ENCODE measurements around the gene A2ML1.
"Not testable (repeated sequence)": the region's sequence is repeated elsewhere in the genome, so short reads cannot be mapped to it uniquely, and the experiment has no call there.

The A2ML1 gene

DNA sequence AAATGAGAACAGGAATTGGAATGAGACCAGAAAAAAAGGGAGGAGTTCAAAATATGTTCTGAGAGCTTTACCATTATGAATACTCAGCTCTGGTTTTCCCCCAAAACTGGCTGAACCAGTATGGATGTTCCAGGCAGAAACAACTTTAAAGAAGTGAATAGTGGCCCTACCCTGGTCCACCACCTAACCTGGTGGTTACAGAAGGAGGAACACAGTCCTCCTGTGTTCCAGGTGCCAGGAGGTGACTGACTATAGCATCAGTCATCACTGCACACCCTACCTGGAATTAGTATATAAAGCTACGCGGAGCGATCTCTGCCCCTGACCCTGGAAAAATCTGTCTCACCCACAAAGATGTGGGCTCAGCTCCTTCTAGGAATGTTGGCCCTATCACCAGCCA is at the start of gene A2ML1:
TSS of gene A2ML1 (plus strand) at position 324 of the 400 bp plus-strand sequence. CDS start at position 355, 31 bp downstream.
- DNase-seq (ENCODE audit: low read depth) = no peak

DNA sequence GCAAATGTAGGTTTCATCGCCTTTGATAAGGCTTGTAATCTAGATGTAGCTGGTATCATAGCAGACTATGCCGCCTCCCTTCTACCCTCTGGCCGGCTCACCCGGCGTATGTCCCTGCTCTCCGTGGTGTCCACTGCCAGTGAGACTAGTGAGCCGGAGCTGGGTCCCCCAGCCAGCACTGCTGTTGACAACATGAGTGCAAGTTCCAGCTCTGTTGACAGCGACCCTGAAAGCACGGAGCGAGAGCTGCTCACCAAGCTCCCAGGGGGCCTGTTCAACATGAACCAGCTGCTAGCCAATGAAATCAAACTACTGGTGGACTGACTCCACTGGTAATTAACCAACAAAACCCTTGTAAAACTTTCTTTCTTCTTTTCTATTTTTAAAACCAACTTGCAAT is 49.0 kb upstream of the A2ML1 start:
- DNase-seq (ENCODE audit: low read depth) = no peak

DNA sequence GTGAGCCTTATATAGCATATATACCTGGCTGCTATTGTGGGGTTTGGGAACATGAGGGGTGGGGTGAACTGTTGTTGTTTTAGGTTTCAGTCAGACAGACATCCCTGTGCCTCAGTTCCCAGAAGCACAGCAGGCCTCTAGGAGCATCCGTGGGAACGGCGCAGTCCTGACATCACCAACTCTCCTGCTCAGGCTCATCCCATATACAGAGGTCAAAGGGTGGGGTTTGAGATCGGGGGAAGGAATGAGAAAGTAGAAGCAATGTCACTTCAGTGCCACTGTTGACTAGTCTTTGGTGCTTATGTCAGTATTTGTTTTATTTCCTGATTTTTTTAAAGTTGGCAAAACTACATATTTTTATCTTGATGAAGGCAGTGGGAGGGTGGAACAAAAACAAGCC is 43.1 kb upstream of the A2ML1 start:
- DNase-seq (ENCODE audit: low read depth) = no peak

DNA sequence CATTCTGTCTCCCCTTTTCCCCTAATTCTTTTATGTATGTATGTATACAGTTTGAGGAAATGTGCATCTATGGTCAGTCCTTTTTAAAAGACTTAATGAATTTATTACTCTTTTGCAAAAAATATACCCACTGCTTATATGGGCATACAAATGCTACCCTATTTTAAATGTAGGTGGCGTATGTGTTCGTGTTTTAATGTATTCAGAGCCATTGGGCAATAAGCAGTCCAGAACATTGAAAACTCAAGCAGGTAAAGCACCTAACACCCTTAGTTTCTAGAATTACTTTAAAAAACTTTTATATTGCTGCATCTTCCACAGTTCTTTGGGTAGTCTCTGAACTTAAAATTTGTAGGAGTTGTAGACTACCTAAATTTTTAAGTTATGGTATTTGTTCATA is 42.6 kb upstream of the A2ML1 start:
- DNase-seq (ENCODE audit: low read depth) = no peak

DNA sequence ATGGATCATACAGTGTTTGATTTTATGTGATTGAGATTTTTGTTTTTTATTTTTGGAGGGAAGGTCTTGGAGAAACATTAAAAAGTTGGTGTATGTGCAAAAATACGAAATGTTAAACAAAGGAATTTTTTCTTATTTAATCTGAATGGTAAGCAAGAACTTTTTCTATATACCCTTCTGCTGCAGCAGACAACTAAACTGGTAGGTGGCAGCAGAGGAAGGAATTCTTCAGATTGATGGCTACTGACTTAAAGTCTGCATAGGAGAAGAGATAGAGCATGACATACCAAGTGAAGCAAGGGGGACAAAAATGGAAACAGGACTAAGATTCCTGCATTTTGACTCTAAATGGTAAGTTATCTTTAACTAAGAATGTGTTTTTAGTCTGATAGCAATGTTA is 42.0 kb upstream of the A2ML1 start:
- no peak for DNase-seq (ENCODE audit: low read depth)

DNA sequence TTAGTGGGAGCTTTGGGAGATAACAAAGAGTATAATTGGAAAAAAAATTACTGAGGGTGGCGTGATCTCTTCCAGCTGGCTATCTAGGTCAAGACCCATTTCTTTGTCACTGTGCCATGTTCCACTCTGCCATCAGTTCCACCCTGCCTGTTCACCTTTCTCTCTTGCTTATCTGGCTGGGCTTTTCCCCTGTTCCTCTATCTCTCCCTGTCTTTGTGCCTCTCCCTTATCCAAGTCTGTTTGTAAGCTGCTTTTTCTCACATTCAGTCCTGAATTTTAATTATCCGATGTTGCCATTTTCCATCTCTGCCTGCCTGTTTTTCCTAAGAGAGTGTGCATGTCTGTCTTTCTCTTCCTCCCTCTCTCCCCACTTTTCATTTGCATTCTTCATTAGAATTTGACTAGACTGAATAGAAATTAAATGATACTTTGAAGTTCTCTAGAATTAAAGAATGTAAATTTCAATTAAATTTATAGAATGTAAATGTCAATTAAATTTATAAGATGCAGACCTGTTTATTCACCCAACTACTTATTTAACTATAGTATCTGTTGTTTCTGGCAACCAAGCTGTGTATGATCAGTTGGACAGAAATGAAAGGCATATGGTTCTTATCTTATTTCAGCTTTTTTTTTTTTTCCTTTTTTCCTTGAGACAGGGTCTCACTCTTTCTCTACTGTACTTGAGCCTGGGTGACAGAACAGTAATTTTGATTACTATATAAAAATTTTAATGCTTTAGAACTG is 40.9 kb upstream of the A2ML1 start:
- no peak for DNase-seq (ENCODE audit: low read depth)

DNA sequence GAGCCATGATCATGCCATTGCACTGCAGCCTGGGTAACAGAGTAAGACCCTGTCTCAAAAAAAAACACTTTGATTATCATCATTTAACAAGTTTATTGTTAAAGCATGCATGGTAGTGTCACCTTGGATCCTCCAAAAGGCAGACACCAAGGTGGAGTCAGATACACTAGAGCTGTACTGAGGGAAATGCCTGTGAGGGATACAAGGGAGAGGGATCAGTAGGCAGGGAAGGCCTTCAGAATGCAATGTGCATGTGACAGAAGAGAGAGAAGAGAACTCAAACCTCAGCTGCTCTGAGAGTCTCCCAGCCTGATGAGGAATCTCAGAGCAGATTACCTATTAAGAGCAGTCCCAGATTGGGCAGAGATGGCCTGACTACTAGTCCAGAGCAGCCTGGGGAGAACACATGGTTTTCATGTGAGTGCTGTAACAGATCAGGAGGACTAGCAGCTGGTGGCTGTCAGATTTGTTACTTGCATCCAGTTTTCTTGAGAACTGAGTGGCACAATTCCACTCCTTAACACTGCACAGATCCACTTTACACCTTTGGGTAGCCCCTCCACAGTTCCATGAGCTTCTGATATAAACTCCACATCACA is 38.0 kb upstream of the A2ML1 start:
- DNase-seq (ENCODE audit: low read depth) = no peak

DNA sequence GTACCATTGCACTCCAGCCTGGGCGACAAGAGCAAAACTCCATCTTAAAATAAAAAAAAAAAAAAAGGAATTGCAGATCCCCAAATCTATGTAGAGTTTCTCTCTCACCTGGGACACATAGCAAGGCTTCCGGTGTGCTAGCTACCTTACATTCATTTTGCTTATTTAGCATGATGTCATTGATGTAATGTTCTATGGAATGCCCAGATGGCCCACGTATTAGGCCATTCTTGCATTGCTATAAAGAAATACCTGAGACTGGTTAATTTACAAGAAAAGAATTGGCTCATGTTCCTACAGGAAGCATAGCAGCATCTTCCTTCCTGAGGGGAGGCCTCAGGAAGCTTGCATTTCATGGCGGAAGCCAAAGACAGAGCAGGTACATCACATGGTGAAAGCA is 36.9 kb upstream of the A2ML1 start:
- no peak for DNase-seq (ENCODE audit: low read depth)

DNA sequence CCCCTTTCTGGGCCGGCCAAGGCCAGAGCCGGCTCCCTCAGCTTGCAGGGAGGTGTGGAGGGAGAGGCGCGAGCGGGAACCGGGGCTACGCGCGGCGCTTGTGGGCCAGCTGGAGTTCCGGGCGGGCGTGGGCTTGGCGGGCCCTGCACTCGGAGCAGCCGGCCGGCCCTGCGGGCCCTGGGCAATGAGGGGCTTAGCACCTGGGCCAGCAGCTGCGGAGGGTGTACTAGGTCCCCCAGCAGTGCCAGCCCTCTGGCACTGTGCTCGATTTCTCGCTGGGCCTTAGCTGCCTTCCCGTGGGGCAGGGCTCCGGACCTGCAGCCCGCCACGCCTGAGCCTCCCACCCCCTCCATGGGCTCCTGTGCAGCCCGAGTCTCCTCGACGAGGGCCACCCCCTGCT is 35.2 kb upstream of the A2ML1 start:
- DNase-seq (ENCODE audit: low read depth) = not testable (repeated sequence)

DNA sequence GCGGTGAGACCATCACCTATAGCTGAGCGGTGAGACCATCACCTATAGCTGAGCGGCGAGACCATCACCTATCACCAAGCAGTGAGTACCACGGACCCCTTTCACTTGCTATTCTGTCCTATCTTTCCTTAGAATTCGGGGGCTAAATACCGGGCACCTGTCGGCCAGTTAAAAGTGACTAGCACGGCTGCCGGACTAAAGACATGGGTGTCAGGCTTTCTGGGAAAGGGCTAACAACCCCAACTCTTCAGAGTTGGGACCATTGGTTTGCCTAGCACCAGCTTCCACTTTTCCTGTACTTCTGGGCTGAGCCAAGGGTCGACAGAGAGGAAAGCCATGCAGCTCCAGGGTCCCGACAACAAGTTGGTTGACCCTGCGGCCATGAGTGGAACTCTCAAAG is 33.7 kb upstream of the A2ML1 start:
- DNase-seq (ENCODE audit: low read depth) = not testable (repeated sequence)

DNA sequence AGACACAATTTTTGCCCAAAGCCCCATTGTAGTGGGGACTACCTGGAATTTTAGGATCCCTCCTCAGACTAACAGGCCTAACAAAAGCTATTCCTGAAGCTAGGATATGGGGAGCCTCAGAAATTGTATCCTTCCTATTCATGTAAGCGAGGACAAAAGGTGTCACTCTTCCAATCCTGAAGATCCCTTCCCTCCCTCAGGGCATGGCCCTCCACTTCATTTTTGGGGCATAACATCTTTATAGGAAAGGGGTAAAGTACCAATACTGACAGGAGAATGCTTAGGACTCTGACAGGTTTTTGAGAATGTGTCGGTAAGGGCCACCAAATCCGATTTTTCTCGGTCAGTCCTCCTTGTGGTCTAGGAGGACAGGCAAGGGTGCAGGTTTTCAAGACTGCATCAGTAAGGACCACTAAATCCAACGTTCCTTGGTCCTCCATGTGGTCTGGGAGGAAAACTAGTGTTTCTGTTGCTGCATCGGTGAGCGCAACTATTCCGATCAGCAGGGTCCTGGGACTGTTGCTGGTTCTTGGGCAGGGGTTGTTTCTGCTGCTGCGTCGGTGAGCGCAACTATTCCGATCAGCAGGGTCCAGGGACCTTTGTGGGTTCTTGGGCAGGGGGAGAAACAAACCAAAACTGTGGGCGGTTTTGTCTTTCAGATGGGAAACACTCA is 32.9 kb upstream of the A2ML1 start:
- not testable (repeated sequence) for DNase-seq (ENCODE audit: low read depth)

DNA sequence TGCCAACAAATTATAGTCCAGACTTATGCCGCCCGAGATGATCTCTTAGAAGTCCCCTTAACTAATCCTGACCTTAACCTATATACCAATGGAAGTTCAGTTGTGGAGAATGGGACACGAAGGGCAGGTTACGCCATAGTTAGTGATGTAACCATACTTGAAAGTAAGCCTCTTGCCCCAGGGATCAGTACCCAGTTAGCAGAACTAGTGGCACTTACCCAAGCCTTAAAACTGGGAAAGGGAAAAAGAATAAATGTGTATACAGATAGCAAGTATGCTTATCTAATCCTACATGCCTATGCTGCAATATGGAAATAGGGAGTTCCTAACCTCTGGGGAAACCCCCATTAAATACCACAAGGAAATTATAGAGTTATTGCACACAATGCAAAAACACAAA is 29.2 kb upstream of the A2ML1 start:
- DNase-seq (ENCODE audit: low read depth) = not testable (repeated sequence)

DNA sequence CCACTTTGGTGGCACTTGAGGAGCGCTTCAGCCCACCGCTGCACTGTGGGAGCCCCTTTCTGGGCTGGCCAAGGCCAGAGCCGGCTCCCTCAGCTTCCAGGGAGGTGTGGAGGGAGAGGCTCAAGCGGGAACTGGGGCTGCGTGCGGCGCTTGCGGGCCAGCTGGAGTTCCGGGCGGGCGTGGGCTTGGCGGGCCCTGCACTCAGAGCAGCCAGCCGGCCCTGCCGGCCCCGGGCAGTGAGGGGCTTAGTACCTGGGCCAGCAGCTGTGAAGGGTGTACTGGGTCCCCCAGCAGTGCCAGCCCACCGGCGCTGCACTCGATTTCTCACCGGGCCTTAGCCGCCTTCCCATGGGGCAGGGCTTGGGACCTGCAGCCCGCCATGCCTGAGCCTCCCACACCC is 27.8 kb upstream of the A2ML1 start:
- not testable (repeated sequence) for DNase-seq (ENCODE audit: low read depth)

DNA sequence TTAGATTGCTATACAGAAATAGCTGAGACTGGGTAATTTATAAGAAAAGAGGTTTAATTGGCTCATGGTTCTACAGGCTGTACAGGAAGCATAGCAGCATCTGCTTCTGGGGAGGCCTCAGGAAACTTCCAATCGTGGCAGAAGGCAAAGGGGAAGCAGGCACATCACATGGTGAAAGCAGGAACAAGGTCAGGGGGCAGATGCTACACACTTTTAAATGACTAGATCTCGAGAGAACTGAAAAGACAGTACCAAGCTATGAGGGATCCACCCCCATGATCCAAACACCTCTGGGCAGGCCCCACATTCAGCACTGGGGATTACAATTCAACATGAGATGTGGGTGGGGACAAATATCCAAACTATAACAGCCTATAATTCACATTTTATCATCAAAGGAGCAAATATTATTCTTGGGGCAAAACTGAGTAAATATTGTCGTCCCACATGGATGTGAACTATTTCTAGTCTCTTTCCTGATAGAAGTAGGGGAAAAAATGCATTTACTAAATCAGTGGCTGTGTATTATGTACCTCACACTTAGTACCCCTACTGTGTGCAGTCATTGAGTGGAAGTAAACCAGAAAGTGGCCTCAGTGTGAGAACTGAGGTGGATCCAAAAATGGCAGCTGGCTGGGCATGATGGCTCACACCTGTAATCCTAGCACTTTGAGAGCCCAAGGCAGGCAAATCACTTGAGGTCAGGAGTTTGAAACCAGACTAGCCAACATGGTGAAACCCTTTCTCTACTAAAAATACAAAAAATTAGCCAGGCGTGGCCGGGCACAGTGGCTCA is 25.4 kb upstream of the A2ML1 start:
- no peak for DNase-seq (ENCODE audit: low read depth)

DNA sequence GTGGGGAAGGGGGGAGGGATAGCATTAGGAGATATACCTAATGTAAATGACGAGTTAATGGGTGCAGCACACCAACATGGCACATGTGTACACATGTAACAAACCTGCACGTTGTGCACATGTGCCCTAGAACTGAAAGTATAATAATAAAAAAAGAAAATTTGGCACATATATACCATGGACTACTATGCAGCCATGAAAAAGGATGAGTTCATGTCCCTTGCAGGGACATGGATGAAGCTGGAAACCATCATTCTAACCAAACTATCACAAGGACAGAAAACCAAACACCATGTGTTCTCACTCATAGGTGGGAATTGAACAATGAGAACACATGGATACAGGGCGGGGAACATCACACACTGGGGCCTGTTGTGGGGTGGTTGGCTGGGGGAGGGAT is 21.2 kb upstream of the A2ML1 start:
- DNase-seq (ENCODE audit: low read depth) = not testable (repeated sequence)

DNA sequence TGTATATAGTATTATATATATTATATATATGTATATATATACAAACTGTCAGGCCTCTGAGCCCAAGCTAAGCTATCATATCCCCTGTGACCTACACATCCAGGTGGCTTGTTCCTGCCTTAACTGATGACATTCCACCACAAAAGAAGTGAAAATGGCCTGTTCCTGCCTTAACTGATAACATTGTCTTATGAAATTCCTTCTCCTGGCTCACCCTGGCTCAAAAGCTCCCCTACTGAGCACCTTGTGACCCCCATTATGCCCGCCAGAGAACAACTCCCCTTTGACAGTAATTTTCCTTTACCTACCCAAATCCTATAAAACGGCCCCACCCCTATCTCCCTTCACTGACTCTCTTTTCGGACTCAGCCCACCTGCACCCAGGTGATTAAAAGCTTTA is 17.6 kb upstream of the A2ML1 start:
- DNase-seq (ENCODE audit: low read depth) = not testable (repeated sequence)

DNA sequence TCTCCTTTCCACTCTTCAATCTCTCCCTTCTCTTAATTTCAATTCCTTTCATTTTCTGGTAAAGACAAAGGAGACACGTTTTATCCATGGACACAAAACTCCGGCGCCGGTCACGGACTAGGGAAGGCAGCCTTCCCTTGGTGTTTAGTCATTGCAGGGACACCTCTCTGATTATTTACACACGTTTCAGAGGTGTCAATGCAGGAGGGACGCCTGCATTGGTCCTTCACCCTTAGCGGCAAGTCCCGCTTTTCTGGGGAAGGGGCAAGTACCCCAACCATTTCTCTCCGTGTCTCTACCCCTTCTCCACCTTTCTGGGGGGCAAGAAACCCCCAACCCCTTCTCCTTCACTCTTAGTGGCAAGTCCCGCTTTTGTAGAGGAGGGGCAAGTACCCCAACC is 16.9 kb upstream of the A2ML1 start:
- DNase-seq (ENCODE audit: low read depth) = not testable (repeated sequence)

DNA sequence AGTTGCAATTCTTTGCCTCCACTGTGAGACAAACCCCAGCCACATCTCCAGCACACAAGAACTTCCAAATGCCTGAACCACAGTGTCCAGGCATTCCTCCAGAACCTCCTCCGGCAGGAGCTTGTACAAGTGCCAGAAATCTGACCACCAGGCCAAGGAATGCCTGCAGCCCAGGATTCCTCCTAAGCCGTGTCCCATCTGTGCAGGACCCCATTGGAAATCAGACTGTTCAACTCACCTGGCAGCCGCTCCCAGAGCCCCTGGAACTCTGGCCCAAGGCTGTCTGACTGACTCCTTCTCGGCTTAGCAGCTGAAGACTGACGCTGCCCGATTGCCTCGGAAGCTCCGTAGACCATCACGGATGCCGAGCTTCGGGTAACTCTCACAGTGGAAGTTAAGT is 15.3 kb upstream of the A2ML1 start:
- DNase-seq (ENCODE audit: low read depth) = not testable (repeated sequence)

DNA sequence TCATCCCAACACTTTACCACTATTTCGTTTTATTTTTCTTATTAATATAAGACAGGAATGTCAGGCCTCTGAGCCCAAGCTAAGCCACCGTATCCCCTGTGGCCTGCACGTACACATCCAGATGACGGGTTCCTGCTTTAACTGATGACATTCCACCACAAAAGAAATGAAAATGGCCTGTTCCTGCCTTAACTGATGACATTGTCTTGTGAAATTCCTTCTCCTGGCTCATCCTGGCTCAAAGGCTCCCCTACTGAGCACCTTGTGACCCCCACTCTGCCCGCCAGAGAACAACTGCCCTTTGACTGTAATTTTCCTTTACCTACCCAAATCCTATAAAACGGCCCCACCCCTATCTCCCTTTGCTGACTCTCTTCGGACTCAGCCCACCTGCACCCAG is 12.3 kb upstream of the A2ML1 start:
- DNase-seq (ENCODE audit: low read depth) = not testable (repeated sequence)

DNA sequence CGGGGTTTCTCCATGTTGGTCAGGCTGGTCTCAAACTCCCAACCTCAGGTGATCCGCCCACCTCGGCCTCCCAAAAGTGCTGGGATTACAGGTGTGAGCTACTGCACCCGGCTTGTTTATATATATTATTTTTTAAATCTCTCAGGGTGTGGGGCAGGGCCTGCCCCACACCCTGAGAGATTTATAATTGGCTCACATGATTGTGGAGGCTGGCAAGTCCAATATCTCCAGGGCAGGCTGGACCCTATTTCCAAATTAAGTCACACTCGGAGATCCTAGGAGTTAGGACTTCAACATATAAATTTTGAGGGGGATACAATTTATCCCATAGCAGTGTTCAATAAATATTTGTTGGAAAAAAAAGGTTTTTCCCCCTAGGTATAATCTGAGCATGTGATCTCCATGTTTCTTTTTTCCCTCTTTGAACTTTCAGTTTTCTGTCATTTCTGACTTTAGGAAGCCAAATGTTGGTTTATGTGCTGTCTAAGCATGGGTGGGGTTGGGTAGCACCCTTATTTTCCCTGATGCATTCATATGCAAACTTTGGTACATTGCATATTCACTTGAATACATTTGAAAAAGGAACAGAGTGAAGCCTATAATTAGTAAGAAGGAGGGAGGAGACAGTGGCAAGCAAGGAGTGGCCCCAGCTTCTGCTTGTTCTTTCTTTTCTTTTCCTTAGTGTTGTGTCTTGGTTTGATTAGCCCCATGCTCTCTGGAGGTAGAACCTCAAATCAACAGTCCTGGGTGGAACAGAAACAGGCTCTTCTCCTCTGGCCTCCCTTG is 8.7 kb upstream of the A2ML1 start:
- no peak for DNase-seq (ENCODE audit: low read depth)

DNA sequence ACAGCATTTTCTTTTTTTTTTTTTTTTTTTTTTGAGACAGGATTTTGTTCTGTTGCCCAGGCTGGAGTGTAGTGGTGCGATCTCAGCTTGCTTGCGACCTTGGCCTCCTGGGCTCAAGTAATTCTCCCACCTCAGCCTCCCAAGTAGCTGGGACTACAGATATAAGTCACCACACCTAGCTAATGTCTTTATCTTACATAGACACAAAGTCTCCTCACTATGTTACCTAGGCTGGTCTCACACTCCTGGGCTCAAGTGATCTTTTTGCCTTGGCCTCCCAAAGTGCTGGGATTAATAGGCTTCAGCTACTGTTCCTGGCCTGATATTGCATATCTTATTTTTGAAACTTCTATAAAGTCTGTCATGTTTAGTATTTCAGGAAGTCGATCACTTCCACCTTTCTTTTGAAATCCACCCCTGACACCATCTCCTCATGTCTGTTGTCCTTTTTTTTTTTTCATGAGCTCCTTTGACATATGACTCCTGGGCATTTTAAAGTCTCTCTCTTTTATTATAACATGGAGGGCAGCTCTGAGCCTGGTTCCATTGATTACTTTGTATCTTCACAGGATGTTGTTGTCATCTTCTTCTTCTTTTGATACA is 5.9 kb upstream of the A2ML1 start:
- no peak for DNase-seq (ENCODE audit: low read depth)
